GM12872 (cell line): ENCODE data around the gene MRPL51.
A peak's percentile ranks its signal among the peaks of the same experiment; 100 is the strongest.

ENCODE experiments used
- TF ChIP-seq, protein P1 (sequence below): IDR thresholded peaks from 3 replicates; pipeline ENCODE4 v1.5.1; 2011; ENCODE audit warnings: low read depth, mild to moderate bottlenecking, low read length, moderate library complexity; ENCODE audit not compliant: insufficient read depth

Gene MRPL51

DNA sequence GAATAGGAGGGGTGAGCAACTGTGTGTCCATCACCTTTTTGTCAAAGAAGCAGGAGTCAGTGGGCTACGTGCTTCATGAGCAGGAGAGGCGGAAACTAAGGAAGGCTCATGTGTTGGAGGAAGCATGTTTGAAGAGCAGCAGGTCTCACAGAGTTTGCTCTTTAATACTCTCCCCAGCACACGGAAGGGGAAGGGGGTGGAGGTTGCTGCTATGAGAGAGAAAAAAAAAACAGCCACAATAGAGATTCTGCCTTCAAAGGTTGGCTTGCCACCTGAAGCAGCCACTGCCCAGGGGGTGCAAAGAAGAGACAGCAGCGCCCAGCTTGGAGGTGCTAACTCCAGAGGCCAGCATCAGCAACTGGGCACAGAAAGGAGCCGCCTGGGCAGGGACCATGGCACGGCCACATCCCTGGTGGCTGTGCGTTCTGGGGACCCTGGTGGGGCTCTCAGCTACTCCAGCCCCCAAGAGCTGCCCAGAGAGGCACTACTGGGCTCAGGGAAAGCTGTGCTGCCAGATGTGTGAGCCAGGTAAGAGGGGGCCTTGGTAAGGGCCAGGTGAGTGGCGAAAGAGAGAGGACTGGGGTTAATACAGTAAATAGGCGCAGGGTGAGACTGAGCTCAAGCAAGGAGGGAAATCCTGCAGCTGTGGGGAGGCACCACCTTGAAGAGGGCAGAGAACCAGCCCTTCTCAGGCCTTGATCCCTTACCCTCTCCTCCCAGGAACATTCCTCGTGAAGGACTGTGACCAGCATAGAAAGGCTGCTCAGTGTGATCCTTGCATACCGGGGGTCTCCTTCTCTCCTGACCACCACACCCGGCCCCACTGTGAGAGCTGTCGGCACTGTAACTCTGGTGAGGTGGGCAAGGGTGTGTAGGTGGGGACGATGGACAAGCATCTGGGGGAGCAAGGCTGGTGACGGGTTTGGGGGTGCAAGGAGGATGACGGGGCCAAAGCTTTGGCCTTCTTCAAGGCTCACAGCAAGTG is 48.1 kb downstream of the MRPL51 start, which contains the start of gene CD27:
Gene CD27, plus strand, starts transcription at position 252 of the 985 bp plus-strand sequence. Its CDS starts 141 bp downstream, at position 393.
- TF ChIP-seq, protein P1, sequence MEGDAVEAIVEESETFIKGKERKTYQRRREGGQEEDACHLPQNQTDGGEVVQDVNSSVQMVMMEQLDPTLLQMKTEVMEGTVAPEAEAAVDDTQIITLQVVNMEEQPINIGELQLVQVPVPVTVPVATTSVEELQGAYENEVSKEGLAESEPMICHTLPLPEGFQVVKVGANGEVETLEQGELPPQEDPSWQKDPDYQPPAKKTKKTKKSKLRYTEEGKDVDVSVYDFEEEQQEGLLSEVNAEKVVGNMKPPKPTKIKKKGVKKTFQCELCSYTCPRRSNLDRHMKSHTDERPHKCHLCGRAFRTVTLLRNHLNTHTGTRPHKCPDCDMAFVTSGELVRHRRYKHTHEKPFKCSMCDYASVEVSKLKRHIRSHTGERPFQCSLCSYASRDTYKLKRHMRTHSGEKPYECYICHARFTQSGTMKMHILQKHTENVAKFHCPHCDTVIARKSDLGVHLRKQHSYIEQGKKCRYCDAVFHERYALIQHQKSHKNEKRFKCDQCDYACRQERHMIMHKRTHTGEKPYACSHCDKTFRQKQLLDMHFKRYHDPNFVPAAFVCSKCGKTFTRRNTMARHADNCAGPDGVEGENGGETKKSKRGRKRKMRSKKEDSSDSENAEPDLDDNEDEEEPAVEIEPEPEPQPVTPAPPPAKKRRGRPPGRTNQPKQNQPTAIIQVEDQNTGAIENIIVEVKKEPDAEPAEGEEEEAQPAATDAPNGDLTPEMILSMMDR: no peak

DNA sequence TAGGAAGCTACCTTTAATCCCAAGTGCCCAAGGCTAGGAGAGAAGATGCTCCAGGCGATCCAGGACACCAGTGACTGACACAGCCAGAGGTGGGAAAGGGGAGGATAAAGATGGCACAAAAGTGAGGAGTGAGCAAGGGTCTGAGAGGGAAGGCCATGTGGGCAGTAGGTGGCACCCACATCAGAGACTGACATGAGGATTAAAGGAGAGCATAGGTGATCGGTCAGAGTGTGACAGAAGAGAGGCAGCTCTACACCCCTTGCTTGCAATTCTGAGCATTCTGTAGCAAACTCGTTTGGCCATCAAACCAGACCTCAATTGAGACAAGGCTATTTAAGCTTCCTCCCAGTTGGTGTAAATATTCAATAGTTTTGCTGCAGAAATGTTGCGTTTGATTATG is 49.0 kb downstream of the MRPL51 start:
- TF ChIP-seq, protein P1: peak; percentile 15; the same call in 1 of the 3 replicates

DNA sequence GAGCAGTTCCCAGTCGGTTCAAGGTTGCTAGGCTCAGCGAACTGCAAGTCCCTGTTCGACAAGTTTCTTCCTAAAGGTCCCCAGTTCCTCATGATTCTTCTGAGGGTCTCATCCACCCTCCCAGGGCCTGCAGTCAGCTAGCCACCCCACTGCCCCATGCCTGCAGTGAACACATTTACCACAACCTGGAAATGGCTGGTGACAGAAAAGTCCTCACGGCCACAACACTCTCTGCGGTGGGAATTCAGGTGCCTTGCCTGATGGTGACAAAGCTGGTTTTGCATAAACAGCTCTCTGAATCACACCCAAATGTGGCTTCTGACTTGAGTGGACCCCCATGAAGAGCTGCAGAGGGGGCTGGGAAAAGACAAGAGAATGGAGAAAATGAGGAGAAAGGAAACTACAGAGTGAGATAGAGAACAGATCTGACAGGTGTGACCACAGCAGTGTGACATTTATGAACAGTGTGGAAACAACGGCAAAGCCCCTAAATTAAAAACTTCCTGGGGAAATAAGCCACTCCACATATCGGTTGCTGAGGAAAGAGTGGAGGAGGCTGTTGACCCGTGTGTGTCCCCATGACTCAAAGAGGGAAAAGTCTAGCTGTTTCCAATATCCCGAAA is 49.6 kb downstream of the MRPL51 start:
- TF ChIP-seq, protein P1: no peak

DNA sequence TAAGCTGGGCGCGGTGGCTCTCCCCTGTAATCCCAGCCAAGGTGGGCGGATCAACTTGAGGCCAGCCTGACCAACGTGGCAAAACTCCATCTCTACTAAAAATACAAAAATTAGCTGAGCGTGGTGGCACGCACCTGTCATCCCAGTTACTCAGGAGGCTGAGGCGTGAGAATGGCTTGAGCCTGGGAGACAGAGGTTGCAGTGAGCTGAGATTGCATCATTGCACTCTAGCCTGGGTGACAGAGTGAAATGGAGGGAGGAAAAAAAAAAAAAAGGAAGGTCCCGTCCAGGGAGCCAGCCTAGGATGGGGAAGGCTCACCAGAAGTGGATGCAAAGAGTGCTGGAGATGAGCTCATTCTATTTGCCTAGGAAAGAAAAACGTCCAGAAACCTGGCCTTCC is 50.2 kb downstream of the MRPL51 start:
- TF ChIP-seq, protein P1: no peak
